Upper lobe of left lung (tissue), 6 donors: ENCODE measurements around the gene SEZ6L2. TPM values are rescaled to one million over a fixed set of nuclear protein-coding genes. Genes with fewer than 3 reads are reported as not detected.

ENCODE experiments used
- ATAC-seq, 2 donors: fragments of 200-7000 bp; cut with Tn5 transposase; one replicate each; pipeline ENCODE4 v1.9.1; 2022; ENCODE audit warnings: mild to moderate bottlenecking in 2 of 2, moderate library complexity in 2 of 2; ENCODE audit not compliant: low FRiP score in 2 of 2
- DNase-seq, 2 donors: peaks; one replicate each; pipeline ENCODE4 v3.0.0-alpha.2; 2019 to 2020
- H3K27ac ChIP-seq, 4 donors: fragments of 200-600 bp; sonication (generic); one replicate each; pipeline ENCODE4 v1.5.1; 2016 to 2019
- H3K27me3 ChIP-seq, 4 donors: fragments of 200-600 bp; sonication (generic); one replicate each; pipeline ENCODE4 v1.5.1; 2017 to 2019
- H3K36me3 ChIP-seq, 4 donors: fragments of 200-600 bp; sonication (generic); one replicate each; pipeline ENCODE4 v1.5.1; 2016 to 2019
- H3K4me1 ChIP-seq, 4 donors: fragments of 200-600 bp; sonication (generic); one replicate each; pipeline ENCODE4 v1.5.1; 2018 to 2019
- H3K4me3 ChIP-seq, 4 donors: fragments of 200-600 bp; sonication (generic); one replicate each; pipeline ENCODE4 v1.5.1; 2017 to 2019; ENCODE audit warnings: mild to moderate bottlenecking in 2 of 4, moderate library complexity in 1 of 4
- H3K9me3 ChIP-seq, 4 donors: fragments of 200-600 bp; sonication (generic); one replicate each; pipeline ENCODE4 v1.5.1; 2018 to 2019
- CTCF ChIP-seq, 6 experiments: fragments of 450-650 bp in 4 of 6; fragments of 200-600 bp in 2 of 6; sonication (generic) in 2 of 6; IDR thresholded peaks; one replicate each; pipeline ENCODE4 v1.5.1; 2016 to 2019; ENCODE audit warnings: antibody characterized with exemption in 6 of 6
- EP300 ChIP-seq, 4 donors: sonication (generic); formaldehyde crosslinking; IDR thresholded peaks; one replicate each; pipeline ENCODE4 v1.5.1; 2017; ENCODE audit warnings: antibody characterized with exemption in 4 of 4, control low read depth in 2 of 4
- POLR2A ChIP-seq, 4 donors: fragments of 450-650 bp; IDR thresholded peaks; one replicate each; pipeline ENCODE4 v1.5.1; 2016 to 2017; ENCODE audit warnings: antibody characterized with exemption in 4 of 4, mild to moderate bottlenecking in 2 of 4
- POLR2AphosphoS5 ChIP-seq, 2 donors: sonication (generic); formaldehyde crosslinking; IDR thresholded peaks; one replicate each; pipeline ENCODE4 v1.5.1; 2017; ENCODE audit warnings: antibody characterized with exemption in 2 of 2
- WGBS, 2 donors: methylation state at CpG; one replicate each; pipeline ENCODE4 v1.1.5; 2017 to 2018; 5-methylcytosine and 5-hydroxymethylcytosine counted together
- total RNA-seq, 6 donors: library from RNA; depleted of rRNA in 4 of 6; stranded (reverse); fragments of >200 nt in 4 of 6; gene quantifications; one replicate each; pipeline versions ENCODE4 v1.1.0 to v1.2.1, GENCODE V29; 2016 to 2021
- donor health status: DM: no; HTN: no; CAD: no; lungs with moderate emphysema.
- donor health status: DM: no; HTN: yes; CAD: no; lungs with severe emphysema.

The SEZ6L2 gene
- total RNA-seq, 6 donors from 2014 or later, result 4.2 to 13.5 (median 8.2) TPM

GRCh38 chr16:29878172-29878571 is 21.2 kb downstream of the SEZ6L2 start:
- Histone ChIP-seq H3K27ac (no peak overlapping the region), H3K36me3 (no peaks in the 10 kb centered on the region), H3K4me1 (peaks cover 12 to 20% (median 14%) of the 10 kb centered on the region in 4 donors), H3K4me3 (no peak overlapping the region), H3K9me3 (no peaks in the 10 kb centered on the region), H3K27me3 (peaks cover 0 to 21% (median 4%) of the 10 kb centered on the region in 4 donors)
- ATAC-seq, result no peak
- TF ChIP-seq POLR2AphosphoS5 (IDR thresholded peaks at IDR 0.05) (no peak), CTCF (IDR thresholded peaks at IDR 0.05) (no peak), EP300 (IDR thresholded peaks at IDR 0.05) (no peak), POLR2A (IDR thresholded peaks at IDR 0.05) (no peak)
- 89 to 90% methylated on average over 14 of the region's 14 CpGs for WGBS, 2 donors
- DNase-seq, result no peak

- ATAC-seq (peak; percentile 58 to 79), DNase-seq (peak; percentile 54 to 82)
- no peak for TF ChIP-seq POLR2A (IDR thresholded peaks at IDR 0.05)
- TF ChIP-seq EP300 (IDR thresholded peaks at IDR 0.05), result no peak
- TF ChIP-seq CTCF (IDR thresholded peaks at IDR 0.05), result no peak
- TF ChIP-seq POLR2AphosphoS5 (IDR thresholded peaks at IDR 0.05), result no peak
Measured at GRCh38 chr16:29877266-29877961, 21.9 kb downstream of the SEZ6L2 start.

DNA sequence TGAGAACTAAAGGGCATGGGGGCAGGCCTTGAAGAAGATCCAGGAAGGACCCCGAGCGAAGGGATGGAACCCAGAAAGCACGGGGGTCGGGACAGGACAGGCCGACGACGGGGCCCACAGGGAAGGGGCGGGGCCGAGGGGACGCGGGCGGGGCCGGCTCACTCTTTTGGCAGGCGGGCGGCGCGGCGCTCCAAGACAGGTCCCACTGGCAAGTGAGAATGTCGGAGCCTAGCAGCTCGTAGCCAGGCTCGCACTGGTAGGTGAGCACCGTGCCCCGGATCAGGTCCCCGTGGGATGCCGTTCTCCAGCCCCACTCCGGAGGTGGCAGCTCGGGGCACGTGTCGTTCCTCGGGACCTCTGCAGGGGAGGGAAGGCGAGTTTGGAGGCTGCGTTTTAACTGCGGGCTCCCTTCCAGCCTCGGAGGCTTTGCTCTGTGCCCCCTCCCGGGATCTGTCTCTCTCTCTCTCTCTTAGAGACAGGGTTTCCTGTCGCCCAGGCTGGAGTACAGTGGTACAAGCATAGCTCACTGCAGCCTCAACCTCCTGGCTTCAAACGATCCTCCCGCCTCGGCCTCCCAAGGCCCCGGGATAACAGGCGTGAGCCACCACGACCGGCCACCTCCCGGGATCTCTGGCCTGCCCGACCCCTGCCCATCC is 22.6 kb downstream of the SEZ6L2 start:
- H3K4me3 ChIP-seq, result peak overlapping the region in 3 of 4 donors; percentile 19 to 42 (median 19)
- ATAC-seq, result peak in 1 of 2 donors; percentile 54
- WGBS, 2 donors, result 2 to 8% methylated on average over 10 to 37 of the region's 45 CpGs
- no peaks in the 10 kb centered on the region for H3K9me3 ChIP-seq
- H3K36me3 ChIP-seq, result no peaks in the 10 kb centered on the region
- peaks cover 12 to 20% (median 14%) of the 10 kb centered on the region in 4 donors for H3K4me1 ChIP-seq
- DNase-seq, result peak; percentile 41 to 88
- H3K27me3 ChIP-seq, result peaks cover 0 to 21% (median 4%) of the 10 kb centered on the region in 4 donors
- no peak overlapping the region for H3K27ac ChIP-seq
- TF ChIP-seq POLR2A (IDR thresholded peaks at IDR 0.05), result no peak
- no peak for TF ChIP-seq EP300 (IDR thresholded peaks at IDR 0.05)
- no peak for TF ChIP-seq POLR2AphosphoS5 (IDR thresholded peaks at IDR 0.05)
- TF ChIP-seq CTCF (IDR thresholded peaks at IDR 0.05), result no peak

More at GRCh38 chr16:29877266-29877961, 21.9 kb downstream of the SEZ6L2 start:
- no peaks in the 10 kb centered on the region for H3K36me3 ChIP-seq
- H3K27ac ChIP-seq, result no peak overlapping the region
- H3K27me3 ChIP-seq, result peaks cover 0 to 21% (median 4%) of the 10 kb centered on the region in 4 donors
- peak overlapping the region in 2 of 4 donors; percentile 19 to 42 for H3K4me3 ChIP-seq
- WGBS, 2 donors, result 18 to 19% methylated on average over 12 to 24 of the region's 28 CpGs
- peaks cover 12 to 20% (median 14%) of the 10 kb centered on the region in 4 donors for H3K4me1 ChIP-seq
- no peaks in the 10 kb centered on the region for H3K9me3 ChIP-seq

- H3K4me3 ChIP-seq, result peak overlapping the region in 3 of 4 donors; percentile 19 to 42 (median 19)
- no peak overlapping the region for H3K27ac ChIP-seq
- ATAC-seq (no peak), DNase-seq (no peak)
- H3K36me3 ChIP-seq, result no peaks in the 10 kb centered on the region
- H3K9me3 ChIP-seq, result no peaks in the 10 kb centered on the region
- TF ChIP-seq POLR2A (IDR thresholded peaks at IDR 0.05) (no peak), EP300 (IDR thresholded peaks at IDR 0.05) (no peak), POLR2AphosphoS5 (IDR thresholded peaks at IDR 0.05) (no peak), CTCF (IDR thresholded peaks at IDR 0.05) (no peak)
- WGBS, 2 donors, result 21 to 29% methylated on average over 18 of the region's 18 CpGs
- peaks cover 0 to 21% (median 4%) of the 10 kb centered on the region in 4 donors for H3K27me3 ChIP-seq
- H3K4me1 ChIP-seq, result peaks cover 12 to 20% (median 14%) of the 10 kb centered on the region in 4 donors
Measured at GRCh38 chr16:29876217-29876593, 23.1 kb downstream of the SEZ6L2 start.
